Activated naive CD8-positive, alpha-beta T cell treated with anti-CD3 and anti-CD28 coated beads, Interleukin-2, amount 50 U/mL, for 24 hours (primary cell): ENCODE data around the gene TYMP.

Experiments
- ATAC-seq: fragments of 150-1000 bp; cut with Tn5 transposase; one replicate; pipeline ENCODE4 v1.10.0; 2021
- DNase-seq: peaks from one replicate; pipeline ENCODE4 v3.0.0; 2021
- H3K27ac Mint-ChIP-seq: one replicate; pipeline ENCODE4 v1.8.0; 2021; ENCODE audit warnings: mild to moderate bottlenecking, mixed read lengths
- H3K27me3 Mint-ChIP-seq: one replicate; pipeline ENCODE4 v1.8.0; 2021; ENCODE audit warnings: mixed read lengths
- H3K36me3 Mint-ChIP-seq: one replicate; pipeline ENCODE4 v1.8.0; 2021; ENCODE audit warnings: low read depth, mixed read lengths
- H3K4me1 Mint-ChIP-seq: one replicate; pipeline ENCODE4 v1.8.0; 2021; ENCODE audit warnings: mixed read lengths
- H3K4me3 Mint-ChIP-seq: one replicate; pipeline ENCODE4 v1.8.0; 2021; ENCODE audit warnings: mild to moderate bottlenecking, moderate library complexity, mixed read lengths
- H3K9me3 Mint-ChIP-seq: one replicate; pipeline ENCODE4 v1.8.0; 2021; ENCODE audit warnings: mixed read lengths

TYMP gene

GRCh38 chr22:50502628-50503474 is 27.0 kb downstream of the TYMP start:
- DNase-seq (no peak), ATAC-seq (no peak)
- Mint-ChIP-seq H3K36me3 (no peaks in the 10 kb centered on the region), H3K4me3 (no peak overlapping the region), H3K9me3 (no peaks in the 10 kb centered on the region), H3K27me3 (no peaks in the 10 kb centered on the region), H3K27ac (no peak overlapping the region), H3K4me1 (peaks cover 2% of the 10 kb centered on the region)

- no peak for DNase-seq
- Mint-ChIP-seq H3K4me3 (no peak overlapping the region), H3K27me3 (no peaks in the 10 kb centered on the region), H3K27ac (no peak overlapping the region), H3K36me3 (no peaks in the 10 kb centered on the region), H3K9me3 (no peaks in the 10 kb centered on the region), H3K4me1 (peaks cover 2% of the 10 kb centered on the region)
- ATAC-seq, result no peak
Measured at GRCh38 chr22:50502096-50502495, 27.7 kb downstream of the TYMP start.

GRCh38 chr22:50500452-50500851 is 29.4 kb downstream of the TYMP start:
- ATAC-seq (no peak), DNase-seq (no peak)
- Mint-ChIP-seq H3K27me3 (no peaks in the 10 kb centered on the region), H3K4me3 (no peak overlapping the region), H3K4me1 (no peaks in the 10 kb centered on the region), H3K9me3 (no peaks in the 10 kb centered on the region), H3K27ac (no peak overlapping the region), H3K36me3 (no peaks in the 10 kb centered on the region)

GRCh38 chr22:50498322-50498890 is 31.4 kb downstream of the TYMP start:
- ATAC-seq, result peak; percentile 90
- Mint-ChIP-seq H3K4me1 (no peaks in the 10 kb centered on the region), H3K36me3 (no peaks in the 10 kb centered on the region), H3K27me3 (no peaks in the 10 kb centered on the region), H3K27ac (no peak overlapping the region), H3K4me3 (no peak overlapping the region), H3K9me3 (no peaks in the 10 kb centered on the region)
- peak; percentile 72 for DNase-seq

- Mint-ChIP-seq H3K4me1 (no peaks in the 10 kb centered on the region), H3K27me3 (no peaks in the 10 kb centered on the region), H3K27ac (no peak overlapping the region), H3K36me3 (no peaks in the 10 kb centered on the region), H3K9me3 (no peaks in the 10 kb centered on the region), H3K4me3 (no peak overlapping the region)
- no peak for ATAC-seq
- no peak for DNase-seq
Measured at GRCh38 chr22:50497093-50497492, 32.7 kb downstream of the TYMP start.

- ATAC-seq (no peak), DNase-seq (no peak)
- Mint-ChIP-seq H3K4me3 (peak overlapping the region; percentile 43), H3K27ac (no peak overlapping the region), H3K27me3 (peaks cover 2% of the 10 kb centered on the region), H3K9me3 (no peaks in the 10 kb centered on the region), H3K36me3 (no peaks in the 10 kb centered on the region), H3K4me1 (peaks cover 8% of the 10 kb centered on the region)
Measured at GRCh38 chr22:50490531-50491308, 39.1 kb downstream of the TYMP start.

GRCh38 chr22:50489363-50490243 is 40.2 kb downstream of the TYMP start:
- Mint-ChIP-seq H3K4me3 (no peak overlapping the region), H3K9me3 (no peaks in the 10 kb centered on the region), H3K4me1 (peaks cover 10% of the 10 kb centered on the region), H3K27me3 (peaks cover 2% of the 10 kb centered on the region), H3K36me3 (no peaks in the 10 kb centered on the region), H3K27ac (no peak overlapping the region)
- DNase-seq (no peak), ATAC-seq (no peak)

- DNase-seq (no peak), ATAC-seq (no peak)
- no peaks in the 10 kb centered on the region for H3K36me3 Mint-ChIP-seq
- H3K4me1 Mint-ChIP-seq, result peaks cover 10% of the 10 kb centered on the region
- H3K27ac Mint-ChIP-seq, result no peak overlapping the region
- H3K4me3 Mint-ChIP-seq, result no peak overlapping the region
- no peaks in the 10 kb centered on the region for H3K9me3 Mint-ChIP-seq
- H3K27me3 Mint-ChIP-seq, result peaks cover 2% of the 10 kb centered on the region
Measured at GRCh38 chr22:50488886-50489285, 40.9 kb downstream of the TYMP start.

- DNase-seq (no peak), ATAC-seq (no peak)
- Mint-ChIP-seq H3K4me3 (no peak overlapping the region), H3K27me3 (peaks cover 2% of the 10 kb centered on the region), H3K27ac (no peak overlapping the region), H3K36me3 (no peaks in the 10 kb centered on the region), H3K4me1 (peaks cover 10% of the 10 kb centered on the region), H3K9me3 (no peaks in the 10 kb centered on the region)
Measured at GRCh38 chr22:50488006-50488677, 41.7 kb downstream of the TYMP start.

GRCh38 chr22:50487290-50488005 is 42.4 kb downstream of the TYMP start:
- H3K4me1 Mint-ChIP-seq, result peaks cover 10% of the 10 kb centered on the region
- no peaks in the 10 kb centered on the region for H3K9me3 Mint-ChIP-seq
- H3K27ac Mint-ChIP-seq, result no peak overlapping the region
- DNase-seq (no peak), ATAC-seq (peak; percentile 11)
- no peak overlapping the region for H3K4me3 Mint-ChIP-seq
- H3K27me3 Mint-ChIP-seq, result peaks cover 2% of the 10 kb centered on the region
- H3K36me3 Mint-ChIP-seq, result no peaks in the 10 kb centered on the region

GRCh38 chr22:50486561-50487289 is 43.1 kb downstream of the TYMP start, which contains the start of gene MIOX:
TSS of gene MIOX (plus strand) at chr22:50486859. CDS start at chr22:50486898, 39 bp downstream.
- Mint-ChIP-seq H3K4me1 (peaks cover 10% of the 10 kb centered on the region), H3K4me3 (no peak within 1 kb of the TSS), H3K27ac (no peak within 1 kb of the TSS), H3K36me3 (no peaks in the 10 kb centered on the region), H3K27me3 (peaks cover 2% of the 10 kb centered on the region), H3K9me3 (no peaks in the 10 kb centered on the region)
- DNase-seq, result no peak
- ATAC-seq, result no peak

- no peak overlapping the region for H3K4me3 Mint-ChIP-seq
- DNase-seq (no peak), ATAC-seq (no peak)
- no peak overlapping the region for H3K27ac Mint-ChIP-seq
- H3K9me3 Mint-ChIP-seq, result no peaks in the 10 kb centered on the region
- peaks cover 2% of the 10 kb centered on the region for H3K4me1 Mint-ChIP-seq
- peaks cover 2% of the 10 kb centered on the region for H3K27me3 Mint-ChIP-seq
- H3K36me3 Mint-ChIP-seq, result no peaks in the 10 kb centered on the region
Measured at GRCh38 chr22:50485221-50486131, 44.3 kb downstream of the TYMP start.
